HCT116 (cell line): Measurements from ENCODE around the gene CENPS. TPM values are rescaled to one million over a fixed set of nuclear protein-coding genes. Genes with fewer than 3 reads are reported as not detected.

Experiments used
- ATAC-seq: fragments of 200-7000 bp; cut with Tn5 transposase; 2 replicates; pipeline ENCODE4 v1.9.1; 2020; ENCODE audit warnings: mild to moderate bottlenecking, moderate library complexity
- BruUV-seq: library from RNA; stranded (reverse); fragments of 400-500 nt; replicated peaks from 2 replicates; lab custom pipeline; 2021; lab: Mats Ljungman, UMichigan
- CTCF ChIA-PET: fragments of 300-600 bp; sonication (Branson Sonifier 250); formaldehyde crosslinking; loops from one replicate; lab custom pipeline; 2021; ENCODE audit warnings: antibody characterized with exemption; lab: Charles Lee
- POLR2A ChIA-PET: fragments of 300-600, 350-600 bp; sonication (Branson Sonifier 250); formaldehyde crosslinking; loops from one replicate; lab custom pipeline; 2021; ENCODE audit warnings: antibody characterized with exemption; lab: Charles Lee
- RAD21 ChIA-PET, 2 experiments: fragments of 300-600 bp; sonication (Branson Sonifier 250); formaldehyde crosslinking; loops; one replicate each; lab custom pipeline; 2023; ENCODE audit warnings: low total read pairs in 2 of 2; ENCODE audit not compliant: uncharacterized antibody in 2 of 2, unreplicated experiment in 2 of 2, low non-redundant PET in 1 of 2; lab: Charles Lee
- DNase-seq: peaks from one replicate; pipeline ENCODE4 v3.0.0-alpha.2; 2010; ENCODE audit warnings: low read depth, low spot score
- H2AFZ ChIP-seq: fragments of 200-600 bp; shearing (Covaris generic), sonication (generic); 2 replicates; pipeline ENCODE4 v1.6.1; 2017; ENCODE audit warnings: low read depth, mixed run types, mixed read lengths, antibody characterized with exemption, low read length; ENCODE audit not compliant: poor library complexity, severe bottlenecking
- H3K27ac ChIP-seq: 2 replicates; pipeline ENCODE4 v1.5.1; 2012; ENCODE audit warnings: low read depth, low read length
- H3K27me3 ChIP-seq: fragments of 200-600 bp; sonication (generic); 2 replicates; pipeline ENCODE4 v1.6.1; 2016; ENCODE audit warnings: mixed run types, low read length, mixed read lengths; ENCODE audit not compliant: insufficient read depth
- H3K36me3 ChIP-seq, 2 experiments: fragments of 200-500 bp in 1 of 2; fragments of 200-600 bp in 1 of 2; sonication (Bioruptor generic) in 1 of 2; sonication (generic) in 1 of 2; 2 replicates each; pipeline versions ENCODE4 v1.5.1 to v1.6.1; 2014 to 2016; ENCODE audit warnings: low read length in 2 of 2, inconsistent platforms in 1 of 2, mixed read lengths in 1 of 2, mixed run types in 1 of 2; ENCODE audit not compliant: insufficient read depth in 2 of 2, control insufficient read depth in 1 of 2
- H3K4me1 ChIP-seq, 2 experiments: fragments of 200-600 bp in 1 of 2; sonication (generic) in 1 of 2; 2 replicates each; pipeline versions ENCODE4 v1.5.1 to v1.6.1; 2012 to 2017; ENCODE audit warnings: low read length in 2 of 2, inconsistent platforms in 1 of 2, mild to moderate bottlenecking in 1 of 2, mixed read lengths in 1 of 2, mixed run types in 1 of 2, moderate library complexity in 1 of 2; ENCODE audit not compliant: insufficient read depth in 2 of 2, control insufficient read depth in 1 of 2
- H3K4me2 ChIP-seq: fragments of 200-600 bp; sonication (generic); 2 replicates; pipeline ENCODE4 v1.6.1; 2017; ENCODE audit warnings: mixed run types, low read length, mixed read lengths
- H3K4me3 ChIP-seq, 2 experiments: fragments of 200-600 bp in 1 of 2; sonication (generic) in 1 of 2; replicated peaks in 1 of 2; 2 replicates each; pipeline ENCODE4 v1.5.1; 2011 to 2016; ENCODE audit warnings: low read length in 2 of 2, control low read depth in 1 of 2, low read depth in 1 of 2, mild to moderate bottlenecking in 1 of 2, mixed read lengths in 1 of 2, mixed run types in 1 of 2
- H3K79me2 ChIP-seq: fragments of 200-600 bp; sonication (generic); 2 replicates; pipeline ENCODE4 v1.6.1; 2017; ENCODE audit warnings: mild to moderate bottlenecking, mixed run types, low read length, moderate library complexity, mixed read lengths; ENCODE audit not compliant: insufficient read depth
- H3K9ac ChIP-seq: fragments of 200-600 bp; sonication (generic); 2 replicates; pipeline ENCODE4 v1.6.1; 2016; ENCODE audit warnings: low read length, mixed read lengths
- H3K9me2 ChIP-seq: fragments of 200-600 bp; sonication (generic), shearing (Covaris generic); 2 replicates; pipeline ENCODE4 v1.6.1; 2017; ENCODE audit warnings: mixed run types, mild to moderate bottlenecking, moderate library complexity; ENCODE audit not compliant: insufficient read depth
- H3K9me3 ChIP-seq, 2 experiments: fragments of 200-500 bp in 1 of 2; fragments of 200-600 bp in 1 of 2; sonication (Bioruptor generic) in 1 of 2; sonication (generic) in 1 of 2; 2 replicates each; pipeline ENCODE4 v1.6.1; 2014 to 2017; ENCODE audit warnings: low read length in 2 of 2, mixed read lengths in 2 of 2, inconsistent platforms in 1 of 2, low read depth in 1 of 2, mild to moderate bottlenecking in 1 of 2, mixed run types in 1 of 2, moderate library complexity in 1 of 2; ENCODE audit not compliant: control insufficient read depth in 1 of 2, insufficient read depth in 1 of 2
- H4K20me1 ChIP-seq: fragments of 200-600 bp; sonication (generic), shearing (Covaris generic); 2 replicates; pipeline ENCODE4 v1.6.1; 2017; ENCODE audit warnings: mixed run types, mild to moderate bottlenecking, moderate library complexity; ENCODE audit not compliant: insufficient read depth
- ATF3 ChIP-seq: IDR thresholded peaks from 2 replicates; pipeline ENCODE4 v1.6.1; 2012
- CEBPB ChIP-seq: IDR thresholded peaks from 2 replicates; pipeline ENCODE4 v1.6.1; 2012; ENCODE audit warnings: low read depth
- EZH2 ChIP-seq: fragments of 200-600 bp; sonication (generic); IDR thresholded peaks from 2 replicates; pipeline ENCODE4 v1.6.1; 2017; ENCODE audit warnings: antibody characterized with exemption, mixed run types
- EZH2phosphoT487 ChIP-seq: fragments of 200-600 bp; IDR thresholded peaks from 2 replicates; pipeline ENCODE4 v1.6.1; 2018; ENCODE audit warnings: antibody characterized with exemption, borderline replicate concordance
- JUND ChIP-seq: IDR thresholded peaks from 2 replicates; pipeline ENCODE4 v1.6.1; 2012
- MAX ChIP-seq: IDR thresholded peaks from 2 replicates; pipeline ENCODE4 v1.6.1; 2012
- REST ChIP-seq: IDR thresholded peaks from 2 replicates; pipeline ENCODE4 v1.6.1; 2012; ENCODE audit warnings: low read depth
- SP1 ChIP-seq: IDR thresholded peaks from 2 replicates; pipeline ENCODE4 v1.6.1; 2012; ENCODE audit warnings: low read depth
- TCF7L2 ChIP-seq: IDR thresholded peaks from 2 replicates; pipeline ENCODE4 v1.7.0; 2011; ENCODE audit warnings: borderline replicate concordance, inconsistent platforms; ENCODE audit not compliant: insufficient read depth, insufficient read length; ENCODE audit errors: extremely low read depth
- YY1 ChIP-seq: IDR thresholded peaks from 2 replicates; pipeline ENCODE4 v1.6.1; 2011; ENCODE audit warnings: low read length, low read depth, moderate library complexity, mild to moderate bottlenecking; ENCODE audit not compliant: insufficient replicate concordance; ENCODE audit errors: extremely low read depth
- ZBTB33 ChIP-seq: IDR thresholded peaks from 2 replicates; pipeline ENCODE4 v1.6.1; 2011; ENCODE audit warnings: mild to moderate bottlenecking, low read length, moderate library complexity; ENCODE audit not compliant: insufficient replicate concordance; ENCODE audit errors: extremely low read depth
- ZFX ChIP-seq: fragments of 450-650 bp; IDR thresholded peaks from 2 replicates; pipeline ENCODE4 v1.6.1; 2017
- ZNF274 ChIP-seq: fragments of 200-500 bp; sonication (Bioruptor generic); IDR thresholded peaks from 2 replicates; pipeline ENCODE4 v1.6.1; 2014; ENCODE audit warnings: mild to moderate bottlenecking, low read depth, low read length, inconsistent platforms
- intact Hi-C: fragments of 100-400 bp; cut with micrococcal nuclease; formaldehyde crosslinking; loops from 2 replicates; pipeline ENCODE4 v1.10.0; 2022
- total RNA-seq: library from RNA; stranded (reverse); gene quantifications from one replicate; pipeline ENCODE4 v1.2.1, GENCODE V29; 2021; ENCODE audit not compliant: unreplicated experiment

CENPS gene
- total RNA-seq, 1 experiment from 2014 or later = 21.9 TPM

GRCh38 chr1:10450836-10451235, 20.6 kb downstream of the CENPS start:
- ATAC-seq = no peak
- H3K4me1 ChIP-seq = no peaks in the 10 kb centered on the region
- ChIA-PET CTCF (interaction anchor here (0.6 kb wide), 1 partner anchor 109 kb away, joined by 3 read pairs; no protein-coding TSS in a partner anchor), POLR2A (no interaction called here), RAD21 (no interaction called here)
- H2AFZ ChIP-seq = no peak overlapping the region
- no peak for DNase-seq
- H3K27me3 ChIP-seq = no peaks in the 10 kb centered on the region
- H3K27ac ChIP-seq = no peak overlapping the region
- H3K36me3 ChIP-seq = no peaks in the 10 kb centered on the region
- H4K20me1 ChIP-seq = no peaks in the 10 kb centered on the region
- H3K9ac ChIP-seq = no peak overlapping the region
- TF ChIP-seq YY1 (no peak), ZNF274 (no peak), TCF7L2 (no peak), CEBPB (no peak), ZFX (no peak), SP1 (no peak), EZH2phosphoT487 (no peak), ATF3 (no peak), REST (no peak), MAX (no peak), JUND (no peak), ZBTB33 (no peak), EZH2 (no peak)
- no TSS peak for BruUV-seq
- H3K4me3 ChIP-seq = no peak overlapping the region
- H3K79me2 ChIP-seq = no peaks in the 10 kb centered on the region
- H3K4me2 ChIP-seq = no peak overlapping the region
- H3K9me2 ChIP-seq = no peaks in the 10 kb centered on the region
- peaks cover 0 to 4% of the 10 kb centered on the region in 2 experiments; a peak in 1 of 4 replicates for H3K9me3 ChIP-seq
- intact Hi-C loops = no loop called here
